ENCODE data around the gene CRLF2.
"Not testable (repeated sequence)": the region's sequence is repeated elsewhere in the genome, so short reads cannot be mapped to it uniquely, and the experiment has no call there.

DNA sequence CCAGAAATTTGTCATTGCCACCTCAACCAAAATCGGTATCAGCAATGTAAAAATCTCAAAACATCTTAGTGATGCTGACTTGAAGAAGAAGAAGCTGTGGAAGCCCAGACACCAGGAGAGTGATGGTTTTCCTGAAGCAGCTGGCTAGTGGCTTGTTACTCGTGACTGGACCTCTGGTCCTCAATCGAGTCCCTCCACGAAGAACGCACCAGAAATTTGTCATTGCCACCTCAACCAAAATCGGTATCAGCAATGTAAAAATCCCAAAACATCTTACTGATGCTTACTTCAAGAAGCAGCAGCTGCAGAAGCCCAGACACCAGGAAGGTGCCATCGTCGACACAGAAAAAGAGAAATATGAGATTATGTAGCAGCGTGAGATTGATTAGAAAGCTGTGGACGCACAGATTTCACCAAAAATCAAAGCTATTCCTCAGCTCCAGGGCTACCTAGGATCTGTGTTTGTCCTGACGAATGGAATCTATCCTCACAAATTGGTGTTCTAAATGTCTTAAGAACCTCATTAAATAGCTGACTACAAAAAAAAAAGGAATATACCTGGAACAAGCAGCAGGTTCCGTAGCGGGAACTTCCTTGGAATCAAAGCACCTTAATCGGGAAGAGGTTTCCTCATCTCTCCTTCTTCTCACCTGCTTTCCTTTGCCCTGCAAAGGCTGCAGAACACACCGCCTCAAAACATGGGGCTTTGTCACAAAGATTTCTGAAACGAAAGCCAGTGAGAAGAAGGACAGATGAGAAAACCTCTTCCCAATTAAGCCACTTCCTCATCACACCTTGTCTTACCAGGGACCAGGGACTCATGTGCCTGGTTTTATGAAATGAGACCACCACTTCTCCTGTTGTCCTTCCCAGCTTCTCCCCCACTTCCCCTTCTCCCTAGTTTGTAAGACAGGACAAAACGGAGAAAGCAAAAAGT, 37.6 kb downstream of the CRLF2 start:
- TF ChIP-seq CTCF, POLR2A (IDR thresholded peaks at IDR 0.05): not testable (repeated sequence)

Data from lower leg skin (tissue), 3 donors.